Lung (tissue), 12 donors: ENCODE results near the gene SYNE1. TPM values are rescaled to one million over a fixed set of nuclear protein-coding genes. Genes with fewer than 3 reads are reported as not detected.

ENCODE experiments used
- ATAC-seq: fragments of 200-7000 bp; cut with Tn5 transposase; one replicate; pipeline ENCODE4 v1.9.1; 2020; ENCODE audit warnings: moderate number of reproducible peaks; ENCODE audit not compliant: insufficient read depth, low FRiP score
- DNase-seq, 3 donors: peaks; one replicate each; pipeline ENCODE4 v3.0.0-alpha.2; 2013 to 2017
- H3K27ac ChIP-seq, 2 donors: one replicate each; pipeline ENCODE4 v1.5.1; 2013; ENCODE audit warnings: mild to moderate bottlenecking in 2 of 2, moderate library complexity in 2 of 2, control low read depth in 1 of 2, inconsistent platforms in 1 of 2, low read depth in 1 of 2, low read length in 1 of 2
- H3K27me3 ChIP-seq, 3 donors: one replicate each; pipeline ENCODE4 v1.5.1; 2013; ENCODE audit warnings: low read length in 2 of 3; ENCODE audit not compliant: control insufficient read depth in 3 of 3, insufficient read depth in 3 of 3
- H3K36me3 ChIP-seq, 4 donors: one replicate each; pipeline ENCODE4 v1.5.1; 2013; ENCODE audit warnings: low read length in 4 of 4, mild to moderate bottlenecking in 1 of 4, moderate library complexity in 1 of 4; ENCODE audit not compliant: control insufficient read depth in 4 of 4, insufficient read depth in 4 of 4
- H3K4me1 ChIP-seq, 5 donors: one replicate each; pipeline ENCODE4 v1.5.1; 2013; ENCODE audit warnings: low read length in 5 of 5, mild to moderate bottlenecking in 2 of 5, moderate library complexity in 1 of 5; ENCODE audit not compliant: control insufficient read depth in 5 of 5, insufficient read depth in 5 of 5
- H3K4me3 ChIP-seq: one replicate; pipeline ENCODE4 v1.5.1; 2013; ENCODE audit warnings: mild to moderate bottlenecking, control low read depth, moderate library complexity
- H3K9ac ChIP-seq, 2 donors: one replicate each; pipeline ENCODE4 v1.5.1; 2013; ENCODE audit warnings: low read length in 2 of 2, control low read depth in 1 of 2; ENCODE audit not compliant: insufficient read depth in 1 of 2
- H3K9me3 ChIP-seq, 4 donors: one replicate each; pipeline ENCODE4 v1.5.1; 2013; ENCODE audit warnings: low read length in 3 of 4, mild to moderate bottlenecking in 1 of 4, moderate library complexity in 1 of 4; ENCODE audit not compliant: control insufficient read depth in 4 of 4, insufficient read depth in 3 of 4
- WGBS, 2 donors: extraction: QIAGEN DNeasy Blood & Tissue Kit; methylation state at CpG; one replicate each; pipeline ENCODE4 v1.1.7; 2013; 5-methylcytosine and 5-hydroxymethylcytosine counted together
- polyA plus RNA-seq, 2 donors: library from polyadenylated mRNA; stranded (reverse); fragments of 200-250 nt; gene quantifications; one replicate each; pipeline ENCODE4 v1.2.1, GENCODE V29; 2013
- total RNA-seq, 2 donors: library from RNA; depleted of rRNA in 1 of 2; stranded (reverse); fragments of >200 nt in 1 of 2; gene quantifications; one replicate each; pipeline ENCODE4 v1.2.1, GENCODE V29; 2014 to 2021
- TF ChIP-seq, protein P1 (sequence below): IDR thresholded peaks from 2 replicates; pipeline ENCODE4 v1.5.1; 2012; ENCODE audit warnings: mild to moderate bottlenecking; ENCODE audit errors: control extremely low read depth, extremely low read depth
- donor health status: control.
- donor health status: control.
- donor health status: Bipolar disorder and iron deficiency.
- donor health status: healthy.
- donor health status: DM: yes; HTN: yes; CAD: no.

SYNE1 gene
- total and polyA plus RNA-seq, 4 donors, result 26.4 to 352 (median 131) TPM

DNA sequence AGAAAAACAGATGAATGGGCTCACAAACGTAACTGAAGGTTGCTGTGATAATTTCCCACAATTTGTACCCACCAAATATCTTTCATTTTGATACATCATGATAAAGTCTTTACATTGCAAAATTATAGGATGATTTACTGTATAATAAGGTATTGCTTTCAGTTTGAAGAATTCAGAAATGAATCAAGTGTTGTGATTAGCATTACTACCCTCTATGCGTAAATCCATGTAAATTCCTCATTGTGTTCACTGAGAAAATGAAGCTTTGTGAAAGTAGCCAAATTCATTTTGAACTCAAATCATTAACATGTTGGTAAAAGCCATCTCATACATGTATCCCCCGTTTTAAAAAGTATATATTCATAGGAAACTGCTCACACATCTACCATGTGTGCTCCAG is 450.3 kb downstream of the SYNE1 start:
- Histone ChIP-seq H3K27me3 (no peaks in the 10 kb centered on the region), H3K36me3 (peaks cover 5 to 10% (median 8%) of the 10 kb centered on the region in 4 donors), H3K4me1 (no peaks in the 10 kb centered on the region), H3K9ac (no peak overlapping the region), H3K4me3 (no peak overlapping the region), H3K9me3 (no peaks in the 10 kb centered on the region), H3K27ac (no peak overlapping the region)
- ATAC-seq, result no peak
- WGBS, 2 donors, result 90% methylated on average over 3 of the region's 3 CpGs
- DNase-seq, result no peak
- TF ChIP-seq, protein P1, sequence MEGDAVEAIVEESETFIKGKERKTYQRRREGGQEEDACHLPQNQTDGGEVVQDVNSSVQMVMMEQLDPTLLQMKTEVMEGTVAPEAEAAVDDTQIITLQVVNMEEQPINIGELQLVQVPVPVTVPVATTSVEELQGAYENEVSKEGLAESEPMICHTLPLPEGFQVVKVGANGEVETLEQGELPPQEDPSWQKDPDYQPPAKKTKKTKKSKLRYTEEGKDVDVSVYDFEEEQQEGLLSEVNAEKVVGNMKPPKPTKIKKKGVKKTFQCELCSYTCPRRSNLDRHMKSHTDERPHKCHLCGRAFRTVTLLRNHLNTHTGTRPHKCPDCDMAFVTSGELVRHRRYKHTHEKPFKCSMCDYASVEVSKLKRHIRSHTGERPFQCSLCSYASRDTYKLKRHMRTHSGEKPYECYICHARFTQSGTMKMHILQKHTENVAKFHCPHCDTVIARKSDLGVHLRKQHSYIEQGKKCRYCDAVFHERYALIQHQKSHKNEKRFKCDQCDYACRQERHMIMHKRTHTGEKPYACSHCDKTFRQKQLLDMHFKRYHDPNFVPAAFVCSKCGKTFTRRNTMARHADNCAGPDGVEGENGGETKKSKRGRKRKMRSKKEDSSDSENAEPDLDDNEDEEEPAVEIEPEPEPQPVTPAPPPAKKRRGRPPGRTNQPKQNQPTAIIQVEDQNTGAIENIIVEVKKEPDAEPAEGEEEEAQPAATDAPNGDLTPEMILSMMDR, result no peak

DNA sequence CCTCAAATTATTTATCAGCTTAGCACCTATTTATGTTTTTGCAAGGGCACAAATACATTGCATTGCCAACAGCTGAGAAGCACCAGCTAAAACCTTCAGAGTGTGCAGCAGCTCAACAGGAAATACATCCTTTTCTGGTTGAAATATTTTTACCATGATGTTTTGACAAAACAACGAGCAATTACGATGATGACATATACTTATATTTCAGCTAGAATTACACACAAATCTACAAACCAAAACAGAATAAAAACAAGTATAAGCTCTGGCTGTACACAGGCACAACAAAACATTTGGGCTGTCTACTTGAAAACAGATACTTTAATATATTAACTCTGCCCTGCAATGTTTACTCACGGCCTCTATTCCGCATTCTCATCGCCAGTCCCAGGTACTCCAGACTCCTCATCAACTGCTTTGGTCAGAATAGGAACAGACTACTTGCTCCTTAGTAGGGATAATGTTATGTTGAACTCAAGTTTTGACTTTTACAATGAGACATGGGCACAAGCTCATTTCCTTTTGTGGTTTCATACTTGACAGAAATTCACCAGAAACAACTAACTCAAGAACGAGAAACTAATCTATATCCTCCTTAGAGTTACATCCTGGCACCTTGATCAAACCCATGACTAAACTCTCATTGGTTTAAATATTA is 452.1 kb downstream of the SYNE1 start:
- Histone ChIP-seq H3K27me3 (no peaks in the 10 kb centered on the region), H3K27ac (no peak overlapping the region), H3K4me3 (no peak overlapping the region), H3K9me3 (no peaks in the 10 kb centered on the region), H3K36me3 (peaks cover 5 to 12% (median 8%) of the 10 kb centered on the region in 4 donors), H3K9ac (no peak overlapping the region), H3K4me1 (no peaks in the 10 kb centered on the region)
- 47 to 58% methylated on average over 6 of the region's 6 CpGs for WGBS, 2 donors
- DNase-seq (no peak), ATAC-seq (no peak)
- TF ChIP-seq, protein P1, result no peak

DNA sequence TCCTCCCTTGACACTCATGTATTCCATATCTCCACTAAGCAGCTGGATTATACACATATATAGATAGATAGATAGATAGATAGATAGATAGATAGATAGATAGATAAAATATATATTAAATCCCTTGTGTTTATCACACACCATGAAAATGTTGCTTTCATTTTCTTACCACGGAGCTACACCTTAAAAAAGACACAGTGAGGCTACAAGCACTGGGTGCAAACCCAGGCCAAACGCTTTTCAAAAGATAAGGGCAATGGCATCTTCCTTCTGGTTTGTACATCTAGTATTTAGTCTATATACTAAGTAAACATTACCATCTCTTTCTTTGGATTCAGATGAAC is 452.6 kb downstream of the SYNE1 start:
- Histone ChIP-seq H3K27ac (no peak overlapping the region), H3K4me3 (no peak overlapping the region), H3K4me1 (no peaks in the 10 kb centered on the region), H3K9ac (no peak overlapping the region), H3K9me3 (no peaks in the 10 kb centered on the region), H3K36me3 (peaks cover 0 to 11% (median 8%) of the 10 kb centered on the region in 4 donors), H3K27me3 (no peaks in the 10 kb centered on the region)
- DNase-seq (no peak), ATAC-seq (no peak)
- WGBS, 2 donors, result 60 to 62% methylated on average over 2 of the region's 2 CpGs
- TF ChIP-seq, protein P1, result no peak

DNA sequence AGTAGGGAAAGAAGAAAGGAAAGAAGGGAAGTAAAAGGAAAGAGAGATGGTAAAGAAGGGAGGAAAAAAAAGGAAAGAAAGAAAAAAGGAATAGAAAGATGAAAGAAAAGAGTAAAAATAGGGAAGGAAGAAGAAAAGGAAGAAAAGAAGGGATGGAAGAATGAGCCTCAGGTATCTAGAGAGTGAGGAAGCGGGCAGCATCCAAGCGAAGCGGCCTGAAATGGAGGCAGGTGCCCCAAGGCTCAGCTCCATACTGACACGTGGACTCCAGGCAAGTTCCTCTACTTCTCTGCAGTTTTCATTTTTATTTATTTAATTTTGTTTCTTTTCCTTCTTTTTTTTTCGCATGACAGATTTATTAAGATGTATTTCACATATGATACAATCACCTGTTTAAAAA is 456.6 kb downstream of the SYNE1 start:
- TF ChIP-seq, protein P1, result no peak
- Histone ChIP-seq H3K9me3 (no peaks in the 10 kb centered on the region), H3K36me3 (peaks cover 4 to 9% (median 7%) of the 10 kb centered on the region in 4 donors), H3K4me1 (no peaks in the 10 kb centered on the region), H3K4me3 (no peak overlapping the region), H3K27me3 (no peaks in the 10 kb centered on the region), H3K9ac (no peak overlapping the region), H3K27ac (no peak overlapping the region)
- DNase-seq (no peak), ATAC-seq (no peak)
- 97 to 98% methylated on average over 5 of the region's 5 CpGs for WGBS, 2 donors
